C4-2B (cell line): ENCODE results near the gene GALNT1.

Experiments
- H3K27ac ChIP-seq: fragments of 450-650 bp; 2 replicates; pipeline ENCODE4 v1.5.1; 2017
- ZFX ChIP-seq: fragments of 450-650 bp; IDR thresholded peaks from 2 replicates; pipeline ENCODE4 v1.6.1; 2017
- TF ChIP-seq, protein P1 (sequence below): fragments of 450-650 bp; conservative IDR thresholded peaks from 2 replicates; pipeline ENCODE4 v1.5.1; 2017; ENCODE audit warnings: mild to moderate bottlenecking

GALNT1 gene

GRCh38 chr18:35740656-35741055 is 159.1 kb downstream of the GALNT1 start:
- no peak overlapping the region for H3K27ac ChIP-seq
- TF ChIP-seq, protein P1, sequence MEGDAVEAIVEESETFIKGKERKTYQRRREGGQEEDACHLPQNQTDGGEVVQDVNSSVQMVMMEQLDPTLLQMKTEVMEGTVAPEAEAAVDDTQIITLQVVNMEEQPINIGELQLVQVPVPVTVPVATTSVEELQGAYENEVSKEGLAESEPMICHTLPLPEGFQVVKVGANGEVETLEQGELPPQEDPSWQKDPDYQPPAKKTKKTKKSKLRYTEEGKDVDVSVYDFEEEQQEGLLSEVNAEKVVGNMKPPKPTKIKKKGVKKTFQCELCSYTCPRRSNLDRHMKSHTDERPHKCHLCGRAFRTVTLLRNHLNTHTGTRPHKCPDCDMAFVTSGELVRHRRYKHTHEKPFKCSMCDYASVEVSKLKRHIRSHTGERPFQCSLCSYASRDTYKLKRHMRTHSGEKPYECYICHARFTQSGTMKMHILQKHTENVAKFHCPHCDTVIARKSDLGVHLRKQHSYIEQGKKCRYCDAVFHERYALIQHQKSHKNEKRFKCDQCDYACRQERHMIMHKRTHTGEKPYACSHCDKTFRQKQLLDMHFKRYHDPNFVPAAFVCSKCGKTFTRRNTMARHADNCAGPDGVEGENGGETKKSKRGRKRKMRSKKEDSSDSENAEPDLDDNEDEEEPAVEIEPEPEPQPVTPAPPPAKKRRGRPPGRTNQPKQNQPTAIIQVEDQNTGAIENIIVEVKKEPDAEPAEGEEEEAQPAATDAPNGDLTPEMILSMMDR: no peak
- no peak for TF ChIP-seq ZFX

- no peak overlapping the region for H3K27ac ChIP-seq
- no peak for TF ChIP-seq ZFX
These were observed 162.4 kb downstream of the GALNT1 start for GRCh38 chr18:35743916-35744315.

GRCh38 chr18:35745814-35746213 is 164.3 kb downstream of the GALNT1 start:
- TF ChIP-seq, protein P1: no peak
- TF ChIP-seq ZFX: no peak
- H3K27ac ChIP-seq: no peak overlapping the region

DNA sequence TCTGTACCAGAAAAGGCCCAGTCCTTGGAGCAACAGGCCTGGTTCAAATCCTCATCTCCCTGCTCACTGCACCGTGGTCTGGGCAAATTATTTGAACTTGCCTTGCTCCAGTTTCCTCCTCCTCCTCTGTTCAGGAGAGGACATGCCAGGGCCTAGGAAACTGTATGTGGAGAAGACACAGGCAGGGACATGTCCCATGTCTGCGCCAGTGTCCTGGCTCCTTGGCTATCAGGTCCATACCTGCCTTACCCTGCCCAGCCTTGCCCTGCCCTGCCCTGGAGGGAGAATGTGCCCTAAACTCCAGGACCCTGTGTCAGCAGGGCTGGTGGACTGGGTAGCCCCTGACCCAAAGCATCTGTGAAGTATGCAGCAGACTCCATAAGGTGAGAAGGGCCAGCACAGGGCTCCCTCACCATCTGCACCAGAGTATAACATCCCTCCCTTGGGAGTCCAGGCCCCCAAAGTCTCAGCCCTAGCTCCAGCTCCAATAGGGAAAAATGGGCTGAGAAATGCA is 165.3 kb downstream of the GALNT1 start:
- no peak overlapping the region for H3K27ac ChIP-seq
- no peak for TF ChIP-seq ZFX
- TF ChIP-seq, protein P1: no peak

DNA sequence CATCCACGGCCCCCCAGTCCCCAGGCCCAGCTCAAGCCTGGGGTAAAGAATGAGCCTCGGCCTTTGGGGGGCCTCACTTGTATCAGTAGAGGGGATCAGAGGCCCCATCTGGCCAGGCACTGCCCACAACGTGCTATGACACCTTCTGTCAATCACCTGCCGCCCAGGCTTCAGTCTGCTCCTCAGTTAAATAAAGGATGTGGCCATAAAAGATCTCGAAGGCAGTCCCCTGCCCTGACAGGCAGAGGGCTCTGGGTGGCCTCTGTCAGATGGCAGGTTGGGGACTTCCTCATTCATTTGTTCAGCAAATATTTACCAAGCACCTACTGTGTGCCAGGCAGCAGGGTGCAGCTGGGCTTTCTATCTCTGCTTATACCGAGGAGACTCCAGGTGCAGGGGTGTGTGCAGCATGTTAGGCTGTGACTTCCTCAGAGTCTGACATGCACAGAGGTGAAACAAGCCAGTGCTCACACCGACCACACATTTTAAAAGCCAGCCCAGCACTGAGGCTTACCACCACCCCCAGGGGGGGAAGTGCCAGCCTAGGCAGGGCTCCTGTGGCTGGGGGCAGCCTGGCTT is 166.4 kb downstream of the GALNT1 start:
- TF ChIP-seq, protein P1: no peak
- no peak for TF ChIP-seq ZFX
- no peak overlapping the region for H3K27ac ChIP-seq

DNA sequence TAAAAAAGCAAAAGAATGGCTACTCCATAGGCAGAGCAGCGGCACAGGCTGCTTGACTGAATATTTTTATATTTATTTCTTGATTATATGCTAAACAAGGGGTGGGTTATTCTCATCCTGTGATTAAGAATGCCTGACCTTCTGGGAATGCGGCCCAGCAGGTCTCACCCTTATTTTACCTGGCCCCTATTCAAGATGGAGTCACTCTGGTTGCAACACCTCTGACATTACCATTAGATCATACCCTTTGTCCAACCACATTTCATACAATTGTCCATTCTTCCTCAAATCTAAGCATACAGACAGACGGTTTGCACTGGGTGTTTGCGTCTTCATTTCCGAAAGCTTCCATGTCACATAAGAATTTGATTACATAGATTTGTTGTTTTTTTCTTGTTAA is 168.2 kb downstream of the GALNT1 start:
- no peak for TF ChIP-seq ZFX
- TF ChIP-seq, protein P1: no peak

DNA sequence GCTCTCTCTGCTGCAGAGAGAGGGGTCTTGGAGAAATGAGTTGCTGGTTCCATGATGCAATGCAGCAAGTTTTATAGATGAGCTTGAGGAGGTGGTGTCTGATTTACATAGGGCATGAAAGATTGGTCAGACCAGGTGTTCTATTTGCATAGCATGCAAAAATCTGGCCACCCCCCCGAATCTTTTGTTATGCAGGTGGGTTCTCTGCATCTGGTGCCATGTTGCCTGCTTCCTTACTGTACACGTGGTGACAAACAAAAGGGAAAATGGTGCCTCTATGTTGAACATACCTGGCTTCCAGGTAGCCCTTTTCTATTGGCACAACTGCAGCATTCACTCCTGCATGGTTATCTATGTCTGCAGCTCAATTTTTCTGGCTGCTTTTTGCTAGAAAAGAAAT is 169.4 kb downstream of the GALNT1 start:
- no peak overlapping the region for H3K27ac ChIP-seq
- TF ChIP-seq, protein P1: no peak
- TF ChIP-seq ZFX: no peak

More for the DNA sequence above, 168.2 kb downstream of the GALNT1 start:
- H3K27ac ChIP-seq: no peak overlapping the region

- TF ChIP-seq, protein P1: no peak
- no peak for TF ChIP-seq ZFX
- no peak overlapping the region for H3K27ac ChIP-seq
These were observed 171.9 kb downstream of the GALNT1 start for GRCh38 chr18:35753306-35753910.
